WTC11 (cell line): ENCODE results near the gene PRKACG. TPM values are rescaled to one million over a fixed set of nuclear protein-coding genes. Genes with fewer than 3 reads are reported as not detected.

Experiments
- ATAC-seq: fragments of 200-7000 bp; cut with Tn5 transposase; 2 replicates; pipeline ENCODE4 v1.10.0; 2021; ENCODE audit warnings: mild to moderate bottlenecking, moderate library complexity
- CTCF ChIA-PET: fragments of 300-600 bp; sonication (Branson Sonifier 250); formaldehyde crosslinking; loops from one replicate; lab custom pipeline; 2021; ENCODE audit warnings: antibody characterized with exemption; lab: Charles Lee
- POLR2A ChIA-PET: fragments of 350-600 bp; sonication (Branson Sonifier 250); formaldehyde crosslinking; loops from one replicate; lab custom pipeline; 2021; ENCODE audit warnings: antibody characterized with exemption; lab: Charles Lee
- DNase-seq: peaks from one replicate; pipeline ENCODE4 v3.0.0; 2021; ENCODE audit warnings: low spot score
- H3K27ac Mint-ChIP-seq: 2 replicates; pipeline ENCODE4 v1.8.0; 2021; ENCODE audit warnings: mixed read lengths
- H3K27me3 Mint-ChIP-seq: 2 replicates; pipeline ENCODE4 v1.8.0; 2021; ENCODE audit warnings: low read depth, mild to moderate bottlenecking, moderate library complexity, mixed read lengths
- H3K36me3 Mint-ChIP-seq: 2 replicates; pipeline ENCODE4 v1.8.0; 2021; ENCODE audit warnings: mixed read lengths
- H3K4me1 Mint-ChIP-seq: 2 replicates; pipeline ENCODE4 v1.8.0; 2022; ENCODE audit warnings: mixed read lengths
- H3K4me3 Mint-ChIP-seq: 2 replicates; pipeline ENCODE4 v1.8.0; 2021; ENCODE audit warnings: mild to moderate bottlenecking, moderate library complexity, mixed read lengths
- H3K9me3 Mint-ChIP-seq: 2 replicates; pipeline ENCODE4 v1.8.0; 2021; ENCODE audit warnings: mixed read lengths
- CREM ChIP-seq: sonication (generic); formaldehyde crosslinking; IDR thresholded peaks from 2 replicates; pipeline ENCODE4 v1.8.1; 2022; ENCODE audit warnings: mild to moderate bottlenecking, missing genetic modification reagents, moderate library complexity
- E2F5 ChIP-seq: sonication (generic); formaldehyde crosslinking; IDR thresholded peaks from 2 replicates; pipeline ENCODE4 v1.8.1; 2022; ENCODE audit warnings: mild to moderate bottlenecking, moderate library complexity, missing genetic modification reagents
- ETV6 ChIP-seq: sonication (generic); formaldehyde crosslinking; IDR thresholded peaks from 2 replicates; pipeline ENCODE4 v1.8.1; 2022; ENCODE audit warnings: mild to moderate bottlenecking, missing genetic modification reagents
- FOXJ3 ChIP-seq: sonication (generic); formaldehyde crosslinking; IDR thresholded peaks from 2 replicates; pipeline ENCODE4 v1.9.0; 2021; ENCODE audit warnings: missing genetic modification reagents, mild to moderate bottlenecking, borderline replicate concordance
- FOXP4 ChIP-seq: sonication (generic); formaldehyde crosslinking; IDR thresholded peaks from 2 replicates; pipeline ENCODE4 v1.8.0; 2022; ENCODE audit warnings: mild to moderate bottlenecking, missing genetic modification reagents
- GRHL2 ChIP-seq: fragments of 250-450 bp; sonication (Bioruptor Pico); IDR thresholded peaks from 2 replicates; pipeline ENCODE4 v1.8.0; 2022; ENCODE audit warnings: mild to moderate bottlenecking, moderate library complexity; ENCODE audit not compliant: insufficient replicate concordance, severe bottlenecking
- NFE2L1 ChIP-seq: sonication (generic); formaldehyde crosslinking; IDR thresholded peaks from 2 replicates; pipeline ENCODE4 v1.8.1; 2023; ENCODE audit warnings: missing genetic modification reagents
- NR3C1 ChIP-seq: sonication (generic); formaldehyde crosslinking; conservative IDR thresholded peaks from 2 replicates; pipeline ENCODE4 v1.8.1; 2023; ENCODE audit warnings: low read depth, mild to moderate bottlenecking, missing genetic modification reagents
- USF2 ChIP-seq: sonication (generic); formaldehyde crosslinking; IDR thresholded peaks from 2 replicates; pipeline ENCODE4 v1.8.1; 2023; ENCODE audit warnings: mild to moderate bottlenecking, missing genetic modification reagents, moderate library complexity
- ZNF138 ChIP-seq: sonication (generic); formaldehyde crosslinking; conservative IDR thresholded peaks from 2 replicates; pipeline ENCODE4 v1.8.1; 2022; ENCODE audit warnings: mild to moderate bottlenecking, moderate library complexity, missing genetic modification reagents
- ZNF232 ChIP-seq: sonication (generic); formaldehyde crosslinking; IDR thresholded peaks from 2 replicates; pipeline ENCODE4 v1.8.0; 2022; ENCODE audit warnings: mild to moderate bottlenecking, missing genetic modification reagents
- ZSCAN18 ChIP-seq: fragments of 250-450 bp; sonication (Bioruptor Pico); IDR thresholded peaks from 2 replicates; pipeline ENCODE4 v2.1.2; 2022; ENCODE audit warnings: mild to moderate bottlenecking, moderate library complexity
- total RNA-seq: library from RNA; stranded (reverse); gene quantifications from 3 replicates; pipeline ENCODE4 v1.2.3, GENCODE V29; 2021
- TF ChIP-seq, protein P1 (sequence below): sonication (generic); formaldehyde crosslinking; IDR thresholded peaks from 2 replicates; pipeline ENCODE4 v1.8.1; 2023; ENCODE audit warnings: mild to moderate bottlenecking, missing genetic modification reagents
- TF ChIP-seq, protein P2 (sequence below): sonication (generic); formaldehyde crosslinking; IDR thresholded peaks from 2 replicates; pipeline ENCODE4 v1.8.0; 2022; ENCODE audit warnings: mild to moderate bottlenecking, missing genetic modification reagents
- TF ChIP-seq, protein P3 (sequence below): sonication (generic); formaldehyde crosslinking; IDR thresholded peaks from 2 replicates; pipeline ENCODE4 v1.8.0; 2023; ENCODE audit warnings: missing genetic modification reagents, mild to moderate bottlenecking, borderline replicate concordance
- TF ChIP-seq, protein P4 (sequence below): sonication (generic); formaldehyde crosslinking; IDR thresholded peaks from 2 replicates; pipeline ENCODE4 v1.8.1; 2022; ENCODE audit warnings: low read depth, missing genetic modification reagents, borderline replicate concordance
- TF ChIP-seq, protein P5 (sequence below): sonication (generic); formaldehyde crosslinking; IDR thresholded peaks from 2 replicates; pipeline ENCODE4 v1.8.1; 2023; ENCODE audit warnings: mild to moderate bottlenecking, moderate library complexity, missing genetic modification reagents

PRKACG gene
- total RNA-seq, 1 experiment from 2014 or later: not detected

- TF ChIP-seq ZSCAN18 (CRISPR knock-in tag) (no peak), ETV6 (CRISPR knock-in tag) (no peak), FOXP4 (CRISPR knock-in tag) (no peak)
- TF ChIP-seq, protein P1, sequence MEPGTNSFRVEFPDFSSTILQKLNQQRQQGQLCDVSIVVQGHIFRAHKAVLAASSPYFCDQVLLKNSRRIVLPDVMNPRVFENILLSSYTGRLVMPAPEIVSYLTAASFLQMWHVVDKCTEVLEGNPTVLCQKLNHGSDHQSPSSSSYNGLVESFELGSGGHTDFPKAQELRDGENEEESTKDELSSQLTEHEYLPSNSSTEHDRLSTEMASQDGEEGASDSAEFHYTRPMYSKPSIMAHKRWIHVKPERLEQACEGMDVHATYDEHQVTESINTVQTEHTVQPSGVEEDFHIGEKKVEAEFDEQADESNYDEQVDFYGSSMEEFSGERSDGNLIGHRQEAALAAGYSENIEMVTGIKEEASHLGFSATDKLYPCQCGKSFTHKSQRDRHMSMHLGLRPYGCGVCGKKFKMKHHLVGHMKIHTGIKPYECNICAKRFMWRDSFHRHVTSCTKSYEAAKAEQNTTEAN (CRISPR knock-in tag): no peak
- TF ChIP-seq, protein P2, sequence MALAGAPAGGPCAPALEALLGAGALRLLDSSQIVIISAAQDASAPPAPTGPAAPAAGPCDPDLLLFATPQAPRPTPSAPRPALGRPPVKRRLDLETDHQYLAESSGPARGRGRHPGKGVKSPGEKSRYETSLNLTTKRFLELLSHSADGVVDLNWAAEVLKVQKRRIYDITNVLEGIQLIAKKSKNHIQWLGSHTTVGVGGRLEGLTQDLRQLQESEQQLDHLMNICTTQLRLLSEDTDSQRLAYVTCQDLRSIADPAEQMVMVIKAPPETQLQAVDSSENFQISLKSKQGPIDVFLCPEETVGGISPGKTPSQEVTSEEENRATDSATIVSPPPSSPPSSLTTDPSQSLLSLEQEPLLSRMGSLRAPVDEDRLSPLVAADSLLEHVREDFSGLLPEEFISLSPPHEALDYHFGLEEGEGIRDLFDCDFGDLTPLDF (CRISPR knock-in tag): no peak
Observed at GRCh38 chr9:68995776-68996175, 18.1 kb downstream of the PRKACG start (continued).

DNA sequence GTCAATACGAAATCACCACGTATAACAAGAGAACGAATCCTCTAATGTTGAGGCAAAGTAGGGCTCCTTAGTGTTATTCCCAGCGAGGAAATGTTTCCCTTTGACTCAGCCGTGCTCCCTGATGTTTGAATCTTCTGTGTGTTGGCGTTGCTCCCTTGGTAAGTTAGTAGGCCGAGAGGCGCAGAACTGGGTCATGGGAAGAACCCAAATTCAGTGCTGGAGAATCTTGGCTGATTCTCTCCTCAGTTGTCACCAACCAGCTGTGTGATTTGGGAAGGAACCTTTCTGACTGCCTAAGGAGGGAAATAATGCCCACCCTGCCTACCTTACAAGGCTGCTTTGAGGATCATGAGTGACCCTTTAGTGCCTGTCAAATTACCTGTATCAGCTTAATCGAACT lies 22.5 kb downstream of the PRKACG start:
- Mint-ChIP-seq H3K9me3 (0 out of 2 replicates have a peak, but pooled peaks cover 3% of the 10 kb centered on the region), H3K27ac (peak overlapping the region; percentile 36; the same call in 1 of the 2 replicates), H3K4me3 (no peak overlapping the region)
- TF ChIP-seq, protein P3, sequence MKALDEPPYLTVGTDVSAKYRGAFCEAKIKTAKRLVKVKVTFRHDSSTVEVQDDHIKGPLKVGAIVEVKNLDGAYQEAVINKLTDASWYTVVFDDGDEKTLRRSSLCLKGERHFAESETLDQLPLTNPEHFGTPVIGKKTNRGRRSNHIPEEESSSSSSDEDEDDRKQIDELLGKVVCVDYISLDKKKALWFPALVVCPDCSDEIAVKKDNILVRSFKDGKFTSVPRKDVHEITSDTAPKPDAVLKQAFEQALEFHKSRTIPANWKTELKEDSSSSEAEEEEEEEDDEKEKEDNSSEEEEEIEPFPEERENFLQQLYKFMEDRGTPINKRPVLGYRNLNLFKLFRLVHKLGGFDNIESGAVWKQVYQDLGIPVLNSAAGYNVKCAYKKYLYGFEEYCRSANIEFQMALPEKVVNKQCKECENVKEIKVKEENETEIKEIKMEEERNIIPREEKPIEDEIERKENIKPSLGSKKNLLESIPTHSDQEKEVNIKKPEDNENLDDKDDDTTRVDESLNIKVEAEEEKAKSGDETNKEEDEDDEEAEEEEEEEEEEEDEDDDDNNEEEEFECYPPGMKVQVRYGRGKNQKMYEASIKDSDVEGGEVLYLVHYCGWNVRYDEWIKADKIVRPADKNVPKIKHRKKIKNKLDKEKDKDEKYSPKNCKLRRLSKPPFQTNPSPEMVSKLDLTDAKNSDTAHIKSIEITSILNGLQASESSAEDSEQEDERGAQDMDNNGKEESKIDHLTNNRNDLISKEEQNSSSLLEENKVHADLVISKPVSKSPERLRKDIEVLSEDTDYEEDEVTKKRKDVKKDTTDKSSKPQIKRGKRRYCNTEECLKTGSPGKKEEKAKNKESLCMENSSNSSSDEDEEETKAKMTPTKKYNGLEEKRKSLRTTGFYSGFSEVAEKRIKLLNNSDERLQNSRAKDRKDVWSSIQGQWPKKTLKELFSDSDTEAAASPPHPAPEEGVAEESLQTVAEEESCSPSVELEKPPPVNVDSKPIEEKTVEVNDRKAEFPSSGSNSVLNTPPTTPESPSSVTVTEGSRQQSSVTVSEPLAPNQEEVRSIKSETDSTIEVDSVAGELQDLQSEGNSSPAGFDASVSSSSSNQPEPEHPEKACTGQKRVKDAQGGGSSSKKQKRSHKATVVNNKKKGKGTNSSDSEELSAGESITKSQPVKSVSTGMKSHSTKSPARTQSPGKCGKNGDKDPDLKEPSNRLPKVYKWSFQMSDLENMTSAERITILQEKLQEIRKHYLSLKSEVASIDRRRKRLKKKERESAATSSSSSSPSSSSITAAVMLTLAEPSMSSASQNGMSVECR: no peak
- TF ChIP-seq CREM (CRISPR knock-in tag): no peak
- no peak for TF ChIP-seq E2F5 (CRISPR knock-in tag)
- TF ChIP-seq, protein P4, sequence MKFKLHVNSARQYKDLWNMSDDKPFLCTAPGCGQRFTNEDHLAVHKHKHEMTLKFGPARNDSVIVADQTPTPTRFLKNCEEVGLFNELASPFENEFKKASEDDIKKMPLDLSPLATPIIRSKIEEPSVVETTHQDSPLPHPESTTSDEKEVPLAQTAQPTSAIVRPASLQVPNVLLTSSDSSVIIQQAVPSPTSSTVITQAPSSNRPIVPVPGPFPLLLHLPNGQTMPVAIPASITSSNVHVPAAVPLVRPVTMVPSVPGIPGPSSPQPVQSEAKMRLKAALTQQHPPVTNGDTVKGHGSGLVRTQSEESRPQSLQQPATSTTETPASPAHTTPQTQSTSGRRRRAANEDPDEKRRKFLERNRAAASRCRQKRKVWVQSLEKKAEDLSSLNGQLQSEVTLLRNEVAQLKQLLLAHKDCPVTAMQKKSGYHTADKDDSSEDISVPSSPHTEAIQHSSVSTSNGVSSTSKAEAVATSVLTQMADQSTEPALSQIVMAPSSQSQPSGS (CRISPR knock-in tag): no peak
- TF ChIP-seq USF2: no peak
- no peak for TF ChIP-seq GRHL2 (CRISPR knock-in tag)
- no peak for TF ChIP-seq NFE2L1 (CRISPR knock-in tag)
- TF ChIP-seq, protein P5, sequence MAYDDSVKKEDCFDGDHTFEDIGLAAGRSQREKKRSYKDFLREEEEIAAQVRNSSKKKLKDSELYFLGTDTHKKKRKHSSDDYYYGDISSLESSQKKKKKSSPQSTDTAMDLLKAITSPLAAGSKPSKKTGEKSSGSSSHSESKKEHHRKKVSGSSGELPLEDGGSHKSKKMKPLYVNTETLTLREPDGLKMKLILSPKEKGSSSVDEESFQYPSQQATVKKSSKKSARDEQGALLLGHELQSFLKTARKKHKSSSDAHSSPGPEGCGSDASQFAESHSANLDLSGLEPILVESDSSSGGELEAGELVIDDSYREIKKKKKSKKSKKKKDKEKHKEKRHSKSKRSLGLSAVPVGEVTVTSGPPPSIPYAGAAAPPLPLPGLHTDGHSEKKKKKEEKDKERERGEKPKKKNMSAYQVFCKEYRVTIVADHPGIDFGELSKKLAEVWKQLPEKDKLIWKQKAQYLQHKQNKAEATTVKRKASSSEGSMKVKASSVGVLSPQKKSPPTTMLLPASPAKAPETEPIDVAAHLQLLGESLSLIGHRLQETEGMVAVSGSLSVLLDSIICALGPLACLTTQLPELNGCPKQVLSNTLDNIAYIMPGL: no peak
- TF ChIP-seq ZNF138 (CRISPR knock-in tag): no peak
- no peak for TF ChIP-seq ZNF232 (CRISPR knock-in tag)
- TF ChIP-seq FOXJ3 (CRISPR knock-in tag): no peak
- no peak for TF ChIP-seq NR3C1
- TF ChIP-seq FOXP4 (CRISPR knock-in tag): no peak
- TF ChIP-seq, all 79 proteins: peak for 0
- CTCF ChIA-PET: interaction anchor here (1.4 kb wide), 1 partner anchor 306 kb away, joined by 5 read pairs; no protein-coding TSS in a partner anchor
- ATAC-seq (no peak), DNase-seq (no peak)
- H3K4me1 Mint-ChIP-seq: peaks cover 11% of the 10 kb centered on the region
- no peaks in the 10 kb centered on the region for H3K36me3 Mint-ChIP-seq
- POLR2A ChIA-PET: no interaction called here
- H3K27me3 Mint-ChIP-seq: no peaks in the 10 kb centered on the region
